ENCODE results near the gene ERLEC1. TPM values are rescaled to one million over a fixed set of nuclear protein-coding genes. Genes with fewer than 3 reads are reported as not detected.

The ERLEC1 gene
- total RNA-seq, 4 donors from 2014 or later: 54.1 to 138 (median 83.2) TPM

DNA sequence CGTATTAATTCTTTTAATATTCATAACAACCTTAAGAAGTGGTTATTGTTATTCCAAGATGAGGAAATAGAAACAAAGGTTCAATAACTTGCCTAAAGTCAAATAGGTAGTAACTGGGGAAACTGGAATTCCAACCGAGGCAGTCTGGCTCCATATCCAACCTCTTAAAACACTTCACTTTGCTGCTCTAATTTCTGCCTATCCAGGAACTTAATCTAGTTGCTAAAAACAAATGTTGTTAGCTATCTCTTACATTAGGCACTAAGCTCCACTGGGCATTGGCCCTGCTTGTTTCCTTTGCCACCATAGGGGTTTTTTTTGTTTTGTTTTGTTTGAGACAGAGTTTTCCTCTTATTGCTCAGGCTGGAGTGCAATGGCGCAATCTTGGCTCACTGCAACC lies 24.8 kb downstream of the ERLEC1 start:
- Histone ChIP-seq H3K4me3 (replicated peaks in 1 of 3) (no peak overlapping the region), H3K27ac (no peak overlapping the region), H3K27me3 (no peaks in the 10 kb centered on the region), H3K4me1 (no peaks in the 10 kb centered on the region), H3K9me3 (no peaks in the 10 kb centered on the region), H3K36me3 (peaks cover 38 to 70% of the 10 kb centered on the region in 2 donors)
- 90 to 93% methylated on average over 3 of the region's 3 CpGs for WGBS, 2 donors
- no peak for TF ChIP-seq POLR2A (IDR thresholded peaks at IDR 0.05)
- TF ChIP-seq, protein P1, sequence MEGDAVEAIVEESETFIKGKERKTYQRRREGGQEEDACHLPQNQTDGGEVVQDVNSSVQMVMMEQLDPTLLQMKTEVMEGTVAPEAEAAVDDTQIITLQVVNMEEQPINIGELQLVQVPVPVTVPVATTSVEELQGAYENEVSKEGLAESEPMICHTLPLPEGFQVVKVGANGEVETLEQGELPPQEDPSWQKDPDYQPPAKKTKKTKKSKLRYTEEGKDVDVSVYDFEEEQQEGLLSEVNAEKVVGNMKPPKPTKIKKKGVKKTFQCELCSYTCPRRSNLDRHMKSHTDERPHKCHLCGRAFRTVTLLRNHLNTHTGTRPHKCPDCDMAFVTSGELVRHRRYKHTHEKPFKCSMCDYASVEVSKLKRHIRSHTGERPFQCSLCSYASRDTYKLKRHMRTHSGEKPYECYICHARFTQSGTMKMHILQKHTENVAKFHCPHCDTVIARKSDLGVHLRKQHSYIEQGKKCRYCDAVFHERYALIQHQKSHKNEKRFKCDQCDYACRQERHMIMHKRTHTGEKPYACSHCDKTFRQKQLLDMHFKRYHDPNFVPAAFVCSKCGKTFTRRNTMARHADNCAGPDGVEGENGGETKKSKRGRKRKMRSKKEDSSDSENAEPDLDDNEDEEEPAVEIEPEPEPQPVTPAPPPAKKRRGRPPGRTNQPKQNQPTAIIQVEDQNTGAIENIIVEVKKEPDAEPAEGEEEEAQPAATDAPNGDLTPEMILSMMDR (IDR thresholded peaks at IDR 0.05): no peak
- intact Hi-C loops (cut with DNase I): no loop called here
- no peak for DNase-seq

DNA sequence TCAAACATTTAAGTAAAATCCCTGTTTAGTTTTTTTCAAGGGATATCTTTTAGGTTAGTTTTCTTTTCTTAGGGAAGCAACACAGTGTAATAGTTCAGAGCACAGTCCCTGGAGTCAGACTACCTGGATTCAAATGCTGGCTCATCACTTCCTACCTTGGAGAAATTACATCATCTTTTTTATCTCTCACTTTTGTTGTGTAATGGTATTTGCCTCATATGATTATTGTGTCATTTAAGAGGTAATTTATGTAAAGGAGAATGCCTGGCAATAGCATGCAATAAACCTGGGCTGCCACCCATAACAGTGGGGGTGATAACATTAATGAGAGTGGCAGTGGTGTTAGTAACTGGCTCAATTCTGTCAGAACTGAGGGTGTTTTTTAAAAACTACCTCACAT lies 26.3 kb downstream of the ERLEC1 start:
- no peak overlapping the region for H3K4me3 ChIP-seq (replicated peaks in 1 of 3)
- no peaks in the 10 kb centered on the region for H3K9me3 ChIP-seq
- intact Hi-C loops (cut with DNase I): no loop called here
- no peak for DNase-seq
- TF ChIP-seq, protein P1 (IDR thresholded peaks at IDR 0.05): no peak
- TF ChIP-seq POLR2A (IDR thresholded peaks at IDR 0.05): no peak
- H3K27me3 ChIP-seq: no peaks in the 10 kb centered on the region
- no peak overlapping the region for H3K27ac ChIP-seq
- H3K4me1 ChIP-seq: no peaks in the 10 kb centered on the region
- peaks cover 38 to 66% of the 10 kb centered on the region in 2 donors for H3K36me3 ChIP-seq

DNA sequence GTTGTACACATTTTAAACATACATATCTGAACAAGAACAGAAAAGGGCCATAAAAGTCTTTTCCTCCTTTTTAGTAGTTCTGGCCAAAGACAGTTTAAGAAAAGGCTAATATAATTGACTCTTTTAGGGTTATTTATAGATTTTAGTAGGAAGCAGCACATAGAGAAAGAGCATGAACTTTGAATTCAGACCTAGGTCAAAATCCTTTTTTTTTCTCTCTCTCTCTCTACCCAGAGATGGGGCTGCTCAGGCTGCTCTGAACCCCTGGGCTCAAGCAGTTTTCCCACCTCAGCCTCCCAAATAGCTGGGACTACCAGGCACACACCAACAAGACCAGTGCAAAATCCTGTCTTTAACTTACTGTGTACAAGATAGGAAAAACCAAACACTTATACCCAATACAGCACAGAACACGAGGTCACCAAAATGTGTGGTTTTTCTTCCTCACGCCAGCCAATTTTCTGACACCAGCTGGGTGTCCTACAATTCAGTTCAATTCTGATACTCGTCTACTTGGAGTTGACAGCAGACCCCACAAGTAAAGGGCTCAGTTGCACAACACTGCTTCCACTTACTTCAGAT lies 32.1 kb downstream of the ERLEC1 start:
- Histone ChIP-seq H3K4me3 (replicated peaks in 1 of 3) (no peak overlapping the region), H3K36me3 (peaks cover 11 to 29% of the 10 kb centered on the region in 2 donors), H3K4me1 (no peaks in the 10 kb centered on the region), H3K9me3 (no peaks in the 10 kb centered on the region), H3K27me3 (no peaks in the 10 kb centered on the region), H3K27ac (no peak overlapping the region)
- DNase-seq: no peak
- intact Hi-C loops (cut with DNase I): no loop called here
- TF ChIP-seq, protein P1 (IDR thresholded peaks at IDR 0.05): no peak
- TF ChIP-seq POLR2A (IDR thresholded peaks at IDR 0.05): no peak
- 87 to 91% methylated on average over 3 of the region's 3 CpGs for WGBS, 2 donors

DNA sequence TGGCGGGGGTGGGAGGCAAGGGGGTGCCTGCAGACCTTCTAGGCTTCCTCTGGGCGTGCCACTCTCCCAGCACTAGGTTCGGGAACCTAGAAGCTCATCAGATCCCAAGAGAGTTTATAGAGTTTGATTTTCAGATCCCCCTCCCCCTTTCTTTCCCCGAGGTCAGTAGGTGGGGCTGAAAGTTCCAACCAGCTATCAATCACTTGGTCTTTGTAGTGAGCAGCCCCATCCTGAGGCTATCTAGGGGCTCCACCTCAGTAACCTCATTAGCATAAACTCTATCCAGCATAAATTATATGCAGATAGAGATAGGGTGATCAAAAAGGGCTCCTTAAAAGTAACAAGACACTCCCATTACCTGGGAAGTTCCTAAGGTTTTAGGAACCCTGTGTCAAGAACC lies 32.8 kb downstream of the ERLEC1 start:
- TF ChIP-seq, protein P1 (IDR thresholded peaks at IDR 0.05): no peak
- TF ChIP-seq POLR2A (IDR thresholded peaks at IDR 0.05): no peak
- intact Hi-C loops (cut with DNase I): no loop called here
- H3K36me3 ChIP-seq: peaks cover 11 to 27% of the 10 kb centered on the region in 2 donors
- WGBS, 2 donors: 86 to 91% methylated on average over 4 of the region's 4 CpGs
- no peak overlapping the region for H3K4me3 ChIP-seq (replicated peaks in 1 of 3)
- H3K4me1 ChIP-seq: no peaks in the 10 kb centered on the region
- DNase-seq: no peak
- no peaks in the 10 kb centered on the region for H3K9me3 ChIP-seq
- no peaks in the 10 kb centered on the region for H3K27me3 ChIP-seq
- no peak overlapping the region for H3K27ac ChIP-seq

DNA sequence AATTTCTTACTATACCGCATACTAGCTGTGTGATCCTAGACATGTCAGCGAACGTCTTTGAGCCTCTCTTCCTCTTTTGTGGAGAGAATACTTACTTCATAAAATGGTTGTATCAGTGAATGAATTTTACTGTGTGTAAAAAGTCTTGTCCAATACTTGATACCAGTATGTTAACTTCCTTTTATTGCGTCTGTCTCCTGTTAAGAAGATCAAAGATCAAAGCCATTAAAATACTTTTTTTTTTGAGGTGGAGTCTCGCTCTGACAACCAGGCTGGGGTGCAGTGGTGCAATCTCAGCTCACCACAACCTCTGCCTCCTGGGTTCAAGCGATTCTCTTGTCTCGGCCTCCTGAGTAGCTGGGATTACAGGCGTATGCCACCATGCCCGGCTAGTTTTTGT lies 33.2 kb downstream of the ERLEC1 start:
- H3K36me3 ChIP-seq: peaks cover 11 to 23% of the 10 kb centered on the region in 2 donors
- 94 to 95% methylated on average over 9 of the region's 9 CpGs for WGBS, 2 donors
- no peak overlapping the region for H3K4me3 ChIP-seq (replicated peaks in 1 of 3)
- H3K27me3 ChIP-seq: no peaks in the 10 kb centered on the region
- H3K27ac ChIP-seq: no peak overlapping the region
- H3K4me1 ChIP-seq: no peaks in the 10 kb centered on the region
- no peak for DNase-seq
- no peak for TF ChIP-seq POLR2A (IDR thresholded peaks at IDR 0.05)
- TF ChIP-seq, protein P1 (IDR thresholded peaks at IDR 0.05): no peak
- intact Hi-C loops (cut with DNase I): no loop called here
- no peaks in the 10 kb centered on the region for H3K9me3 ChIP-seq

Data from thyroid gland (tissue), 4 donors.